ENCODE measurements around the gene AGAP2. TPM values are rescaled to one million over a fixed set of nuclear protein-coding genes. Genes with fewer than 3 reads are reported as not detected.

The AGAP2 gene
- total and polyA plus RNA-seq, 2 of the 13 experiments (the other 11 are each of a cell fraction or from before 2014, with no cell fraction given) = 0.38 to 0.45 TPM

DNA sequence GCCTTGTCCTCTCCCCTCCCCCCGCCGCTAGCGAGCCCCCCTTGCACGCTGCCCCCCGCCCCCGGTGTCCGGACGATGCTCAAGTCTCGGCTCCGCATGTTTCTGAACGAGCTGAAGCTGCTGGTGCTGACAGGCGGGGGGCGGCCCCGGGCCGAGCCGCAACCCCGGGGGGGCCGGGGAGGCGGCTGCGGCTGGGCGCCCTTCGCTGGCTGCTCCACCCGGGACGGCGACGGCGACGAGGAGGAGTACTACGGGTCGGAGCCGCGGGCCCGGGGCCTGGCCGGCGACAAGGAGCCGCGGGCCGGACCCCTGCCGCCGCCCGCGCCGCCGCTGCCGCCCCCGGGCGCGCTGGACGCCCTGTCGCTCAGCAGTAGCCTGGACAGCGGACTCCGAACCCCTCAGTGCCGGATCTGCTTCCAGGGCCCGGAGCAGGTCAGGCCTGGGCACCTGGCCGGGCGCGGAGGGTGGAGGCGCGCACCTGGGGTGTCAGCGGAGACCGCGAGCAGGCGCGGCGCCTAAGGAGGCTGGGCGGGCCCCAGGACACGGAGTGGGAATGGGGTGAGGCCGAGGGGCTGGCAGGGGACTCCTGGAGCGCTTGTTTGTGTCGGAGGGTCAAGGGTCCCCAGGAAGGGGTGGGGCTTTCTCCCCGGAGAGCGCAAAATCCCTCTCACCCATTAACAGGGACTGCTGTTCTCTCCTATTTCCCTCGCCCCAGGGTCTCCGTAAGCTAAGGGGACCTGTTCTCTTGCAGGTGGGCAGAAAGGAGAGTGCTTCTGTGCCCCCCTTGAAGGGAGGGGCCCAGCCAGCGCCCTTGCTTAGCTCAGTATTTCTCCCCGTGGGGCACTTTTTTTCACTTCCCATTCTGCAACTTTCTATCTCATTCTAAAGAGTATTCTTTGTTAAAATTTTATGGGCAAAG is 17.2 kb upstream of the AGAP2 start (continued):
- TF ChIP-seq, protein P1, sequence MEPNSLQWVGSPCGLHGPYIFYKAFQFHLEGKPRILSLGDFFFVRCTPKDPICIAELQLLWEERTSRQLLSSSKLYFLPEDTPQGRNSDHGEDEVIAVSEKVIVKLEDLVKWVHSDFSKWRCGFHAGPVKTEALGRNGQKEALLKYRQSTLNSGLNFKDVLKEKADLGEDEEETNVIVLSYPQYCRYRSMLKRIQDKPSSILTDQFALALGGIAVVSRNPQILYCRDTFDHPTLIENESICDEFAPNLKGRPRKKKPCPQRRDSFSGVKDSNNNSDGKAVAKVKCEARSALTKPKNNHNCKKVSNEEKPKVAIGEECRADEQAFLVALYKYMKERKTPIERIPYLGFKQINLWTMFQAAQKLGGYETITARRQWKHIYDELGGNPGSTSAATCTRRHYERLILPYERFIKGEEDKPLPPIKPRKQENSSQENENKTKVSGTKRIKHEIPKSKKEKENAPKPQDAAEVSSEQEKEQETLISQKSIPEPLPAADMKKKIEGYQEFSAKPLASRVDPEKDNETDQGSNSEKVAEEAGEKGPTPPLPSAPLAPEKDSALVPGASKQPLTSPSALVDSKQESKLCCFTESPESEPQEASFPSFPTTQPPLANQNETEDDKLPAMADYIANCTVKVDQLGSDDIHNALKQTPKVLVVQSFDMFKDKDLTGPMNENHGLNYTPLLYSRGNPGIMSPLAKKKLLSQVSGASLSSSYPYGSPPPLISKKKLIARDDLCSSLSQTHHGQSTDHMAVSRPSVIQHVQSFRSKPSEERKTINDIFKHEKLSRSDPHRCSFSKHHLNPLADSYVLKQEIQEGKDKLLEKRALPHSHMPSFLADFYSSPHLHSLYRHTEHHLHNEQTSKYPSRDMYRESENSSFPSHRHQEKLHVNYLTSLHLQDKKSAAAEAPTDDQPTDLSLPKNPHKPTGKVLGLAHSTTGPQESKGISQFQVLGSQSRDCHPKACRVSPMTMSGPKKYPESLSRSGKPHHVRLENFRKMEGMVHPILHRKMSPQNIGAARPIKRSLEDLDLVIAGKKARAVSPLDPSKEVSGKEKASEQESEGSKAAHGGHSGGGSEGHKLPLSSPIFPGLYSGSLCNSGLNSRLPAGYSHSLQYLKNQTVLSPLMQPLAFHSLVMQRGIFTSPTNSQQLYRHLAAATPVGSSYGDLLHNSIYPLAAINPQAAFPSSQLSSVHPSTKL (CRISPR knock-in tag; IDR thresholded peaks at IDR 0.05) = peak; percentile 35; the same call in 1 of the 2 replicates
- TF ChIP-seq, protein P2, sequence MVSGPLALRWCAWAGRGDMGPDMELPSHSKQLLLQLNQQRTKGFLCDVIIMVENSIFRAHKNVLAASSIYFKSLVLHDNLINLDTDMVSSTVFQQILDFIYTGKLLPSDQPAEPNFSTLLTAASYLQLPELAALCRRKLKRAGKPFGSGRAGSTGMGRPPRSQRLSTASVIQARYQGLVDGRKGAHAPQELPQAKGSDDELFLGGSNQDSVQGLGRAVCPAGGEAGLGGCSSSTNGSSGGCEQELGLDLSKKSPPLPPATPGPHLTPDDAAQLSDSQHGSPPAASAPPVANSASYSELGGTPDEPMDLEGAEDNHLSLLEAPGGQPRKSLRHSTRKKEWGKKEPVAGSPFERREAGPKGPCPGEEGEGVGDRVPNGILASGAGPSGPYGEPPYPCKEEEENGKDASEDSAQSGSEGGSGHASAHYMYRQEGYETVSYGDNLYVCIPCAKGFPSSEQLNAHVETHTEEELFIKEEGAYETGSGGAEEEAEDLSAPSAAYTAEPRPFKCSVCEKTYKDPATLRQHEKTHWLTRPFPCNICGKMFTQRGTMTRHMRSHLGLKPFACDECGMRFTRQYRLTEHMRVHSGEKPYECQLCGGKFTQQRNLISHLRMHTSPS (CRISPR knock-in tag; IDR thresholded peaks at IDR 0.05; ENCODE audit: low read depth) = no peak
- TF ChIP-seq, protein P3, sequence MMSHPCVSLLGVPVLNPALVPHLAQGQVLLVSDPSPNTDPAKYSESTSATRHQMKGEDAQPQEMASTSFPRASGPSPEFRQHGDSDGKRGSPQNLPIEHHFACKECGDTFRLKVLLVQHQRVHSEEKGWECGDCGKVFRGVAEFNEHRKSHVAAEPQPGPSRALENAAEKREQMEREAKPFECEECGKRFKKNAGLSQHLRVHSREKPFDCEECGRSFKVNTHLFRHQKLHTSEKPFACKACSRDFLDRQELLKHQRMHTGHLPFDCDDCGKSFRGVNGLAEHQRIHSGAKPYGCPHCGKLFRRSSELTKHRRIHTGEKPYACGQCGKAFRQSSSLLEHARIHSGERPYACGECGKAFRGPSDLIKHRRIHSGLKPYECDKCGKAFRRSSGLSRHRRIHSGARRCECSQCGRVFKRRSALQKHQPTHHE (CRISPR knock-in tag; IDR thresholded peaks at IDR 0.05; ENCODE audit: borderline replicate concordance) = no peak
- TF ChIP-seq ZNF83 (CRISPR knock-in tag; IDR thresholded peaks at IDR 0.05; ENCODE audit: borderline replicate concordance) = no peak
- TF ChIP-seq ZNF251 (CRISPR knock-in tag; IDR thresholded peaks at IDR 0.05) = no peak
- no peak for TF ChIP-seq ZNF282 (IDR thresholded peaks at IDR 0.05; ENCODE audit: partially characterized antibody)
- no peak for TF ChIP-seq JUNB (CRISPR knock-in tag; IDR thresholded peaks at IDR 0.05; ENCODE audit: borderline replicate concordance)
- TF ChIP-seq TCF7 (IDR thresholded peaks at IDR 0.05; ENCODE audit: low read depth) = no peak
- peak; percentile 31; the same call in 1 of the 2 replicates for TF ChIP-seq KDM2A (CRISPR knock-in tag; IDR thresholded peaks at IDR 0.05; ENCODE audit: borderline replicate concordance, low read depth)
- TF ChIP-seq ZNF891 (CRISPR knock-in tag; IDR thresholded peaks at IDR 0.05) = peak; percentile 44; the same call in 1 of the 2 replicates
- 0 out of 2 replicates have a peak, but pooled peaks have one; percentile 49 for TF ChIP-seq RFXAP (CRISPR knock-in tag; IDR thresholded peaks at IDR 0.05; ENCODE audit: borderline replicate concordance)
- TF ChIP-seq BHLHE40 (IDR thresholded peaks at IDR 0.05; ENCODE audit: low read length) = no peak
- no peak for TF ChIP-seq RFXANK (CRISPR knock-in tag; IDR thresholded peaks at IDR 0.05)
- no peak for TF ChIP-seq ZNF274 (CRISPR knock-in tag; IDR thresholded peaks at IDR 0.05)
- TF ChIP-seq ZNF543 (CRISPR knock-in tag; IDR thresholded peaks at IDR 0.05) = no peak; the same call in 1 of the 2 replicates
- TF ChIP-seq, protein P4, sequence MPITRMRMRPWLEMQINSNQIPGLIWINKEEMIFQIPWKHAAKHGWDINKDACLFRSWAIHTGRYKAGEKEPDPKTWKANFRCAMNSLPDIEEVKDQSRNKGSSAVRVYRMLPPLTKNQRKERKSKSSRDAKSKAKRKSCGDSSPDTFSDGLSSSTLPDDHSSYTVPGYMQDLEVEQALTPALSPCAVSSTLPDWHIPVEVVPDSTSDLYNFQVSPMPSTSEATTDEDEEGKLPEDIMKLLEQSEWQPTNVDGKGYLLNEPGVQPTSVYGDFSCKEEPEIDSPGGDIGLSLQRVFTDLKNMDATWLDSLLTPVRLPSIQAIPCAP (CRISPR knock-in tag; IDR thresholded peaks at IDR 0.05; ENCODE audit: low read depth) = no peak
- TF ChIP-seq DMAP1 (CRISPR knock-in tag; IDR thresholded peaks at IDR 0.05) = peak; percentile 73
- 0 out of 2 replicates have a peak, but pooled peaks have one; percentile 48 for TF ChIP-seq ZNF670 (CRISPR knock-in tag; IDR thresholded peaks at IDR 0.05; ENCODE audit: borderline replicate concordance)
- TF ChIP-seq, protein P5, sequence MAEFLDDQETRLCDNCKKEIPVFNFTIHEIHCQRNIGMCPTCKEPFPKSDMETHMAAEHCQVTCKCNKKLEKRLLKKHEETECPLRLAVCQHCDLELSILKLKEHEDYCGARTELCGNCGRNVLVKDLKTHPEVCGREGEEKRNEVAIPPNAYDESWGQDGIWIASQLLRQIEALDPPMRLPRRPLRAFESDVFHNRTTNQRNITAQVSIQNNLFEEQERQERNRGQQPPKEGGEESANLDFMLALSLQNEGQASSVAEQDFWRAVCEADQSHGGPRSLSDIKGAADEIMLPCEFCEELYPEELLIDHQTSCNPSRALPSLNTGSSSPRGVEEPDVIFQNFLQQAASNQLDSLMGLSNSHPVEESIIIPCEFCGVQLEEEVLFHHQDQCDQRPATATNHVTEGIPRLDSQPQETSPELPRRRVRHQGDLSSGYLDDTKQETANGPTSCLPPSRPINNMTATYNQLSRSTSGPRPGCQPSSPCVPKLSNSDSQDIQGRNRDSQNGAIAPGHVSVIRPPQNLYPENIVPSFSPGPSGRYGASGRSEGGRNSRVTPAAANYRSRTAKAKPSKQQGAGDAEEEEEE (CRISPR knock-in tag; IDR thresholded peaks at IDR 0.05; ENCODE audit: borderline replicate concordance) = no peak
- TF ChIP-seq ZNF619 (CRISPR knock-in tag; IDR thresholded peaks at IDR 0.05) = no peak
